ENCODE data around the gene PXDN.
"Not testable (repeated sequence)": the region's sequence is repeated elsewhere in the genome, so short reads cannot be mapped to it uniquely, and the experiment has no call there.

Gene PXDN

DNA sequence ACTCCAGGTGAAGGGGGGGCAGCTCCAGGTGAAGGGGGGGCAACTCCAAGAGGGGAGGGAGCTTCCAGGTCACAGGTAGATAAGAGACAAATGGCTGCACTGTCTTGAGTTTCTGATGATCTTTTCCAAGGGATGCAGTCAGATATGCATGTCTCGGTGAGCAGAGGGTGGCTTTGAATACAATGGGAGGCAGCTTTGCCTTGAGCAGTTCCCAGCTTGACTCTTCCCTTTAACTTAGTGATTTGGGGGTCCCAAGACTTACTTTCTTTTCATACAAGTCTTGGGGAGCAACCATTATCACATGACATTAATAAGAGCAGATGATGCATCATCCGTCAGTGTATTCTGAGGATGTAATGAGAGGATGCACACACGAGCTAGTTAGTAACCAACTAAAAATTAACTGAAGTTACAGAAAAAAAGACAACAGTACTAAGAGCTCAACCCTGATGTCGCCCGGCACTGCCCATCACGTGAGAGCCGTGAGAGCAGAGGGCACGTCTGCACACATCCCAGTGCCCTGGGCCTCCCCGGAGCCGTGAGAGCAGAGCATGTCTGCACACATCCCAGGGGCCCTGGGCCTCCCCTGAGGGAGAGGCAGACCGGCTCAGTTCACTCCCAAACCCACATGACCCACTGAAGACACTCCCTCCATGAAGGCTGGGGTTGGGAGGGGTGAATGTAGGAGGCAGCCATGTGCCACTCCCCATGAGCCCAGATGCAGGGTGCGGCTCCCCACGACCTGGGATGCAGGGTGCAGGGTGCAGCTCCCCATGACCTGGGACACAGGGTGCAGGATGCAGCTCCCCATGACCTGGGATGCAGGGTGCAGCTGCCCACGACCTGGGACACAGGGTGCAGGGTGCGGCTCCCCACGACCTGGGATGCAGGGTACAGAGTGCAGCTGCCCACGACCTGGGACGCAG lies 39.4 kb downstream of the PXDN start:
- no peak for DNase-seq (ENCODE audit: low read depth in 2 of 2, low spot score in 1 of 2)

DNA sequence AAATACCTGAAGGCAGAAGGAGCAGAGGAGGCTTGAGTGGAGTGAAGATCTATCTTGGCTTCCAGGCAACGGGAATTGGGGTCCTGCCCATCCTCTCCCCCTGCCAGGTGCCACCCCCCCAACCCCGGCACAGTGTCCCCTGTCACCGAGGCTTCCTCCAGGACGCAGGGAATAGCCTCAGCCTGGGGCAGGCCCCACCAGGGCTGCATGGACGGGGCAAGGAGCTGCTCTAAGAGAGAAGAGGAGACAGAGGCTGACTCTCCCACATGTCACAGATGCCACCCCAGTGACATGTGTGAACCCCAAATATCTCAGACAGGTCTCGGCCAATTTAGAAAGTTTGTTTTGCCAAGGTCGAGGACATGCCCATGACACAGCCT lies 42.1 kb downstream of the PXDN start:
- no peak for DNase-seq (ENCODE audit: low read depth in 2 of 2, low spot score in 1 of 2)

DNA sequence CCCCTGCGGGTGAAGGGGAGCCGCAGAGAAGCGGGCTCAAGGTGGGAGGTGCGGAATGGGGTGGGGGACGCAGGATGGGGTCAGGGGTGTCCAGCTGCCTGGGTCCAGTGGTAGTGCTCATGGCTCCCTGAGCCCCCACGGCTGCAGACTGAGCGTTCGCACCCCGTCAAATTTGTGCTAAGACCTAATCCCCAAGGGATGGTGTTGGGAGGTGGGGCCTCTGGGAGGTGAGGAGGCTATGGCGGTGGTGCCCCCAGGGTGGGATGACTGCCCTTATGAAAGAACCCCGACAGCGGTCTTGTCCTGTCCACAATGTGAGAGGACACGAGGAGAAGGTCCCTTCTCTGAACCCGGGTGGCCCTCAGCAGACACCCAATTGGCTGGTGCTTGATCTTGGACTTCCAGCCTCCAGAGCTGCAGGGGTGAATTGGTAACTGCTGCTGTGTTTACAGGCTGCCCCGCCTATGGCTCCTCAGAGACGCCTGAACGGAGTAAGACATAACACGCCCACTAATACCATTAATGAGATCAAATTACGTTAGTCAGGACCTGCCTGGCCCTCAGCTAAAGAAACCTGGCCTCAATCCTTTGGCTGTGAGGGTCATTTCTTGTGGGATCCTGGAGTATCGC lies 42.6 kb downstream of the PXDN start:
- no peak for DNase-seq (ENCODE audit: low read depth in 2 of 2, low spot score in 1 of 2)

DNA sequence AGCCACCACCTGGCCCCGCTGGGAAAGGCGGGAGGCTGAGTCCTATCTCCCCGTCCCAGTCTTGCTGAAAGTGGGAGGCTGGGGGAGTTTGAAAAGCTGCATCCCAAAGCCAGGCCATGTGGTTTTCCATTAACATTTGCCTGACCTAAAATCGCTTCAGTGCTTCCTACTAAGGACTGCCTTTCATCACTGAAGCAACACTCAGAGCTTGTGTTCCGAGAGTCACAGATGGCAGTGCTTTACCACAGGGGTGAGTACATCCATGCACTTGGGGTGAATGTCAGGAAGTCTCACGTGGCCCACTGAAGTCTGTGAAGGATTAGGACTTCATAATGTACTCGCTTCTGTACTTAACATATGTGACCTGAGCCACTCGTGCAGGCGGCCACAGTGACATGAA lies 43.3 kb downstream of the PXDN start:
- DNase-seq (ENCODE audit: low read depth in 2 of 2, low spot score in 1 of 2): no peak

DNA sequence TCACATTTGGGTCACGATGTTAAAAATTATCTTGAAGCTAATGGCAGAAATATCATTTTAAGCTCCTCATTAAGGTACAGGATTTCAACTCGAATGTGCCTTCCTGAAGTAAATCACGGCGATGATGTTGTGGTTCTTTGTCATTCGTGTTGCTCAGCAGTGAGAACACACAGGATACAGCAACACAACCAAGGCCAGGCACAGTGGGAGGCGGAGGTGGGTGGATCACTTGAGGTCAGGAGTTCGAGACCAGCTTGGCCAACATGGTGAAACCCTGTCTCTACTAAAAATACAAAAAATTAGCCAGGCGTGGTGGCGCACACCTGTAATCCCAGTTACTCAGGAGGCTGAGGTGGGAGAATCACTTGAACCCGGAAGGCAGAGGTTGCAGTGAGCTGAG lies 43.9 kb downstream of the PXDN start:
- DNase-seq (ENCODE audit: low read depth in 2 of 2, low spot score in 1 of 2): not testable (repeated sequence)

DNA sequence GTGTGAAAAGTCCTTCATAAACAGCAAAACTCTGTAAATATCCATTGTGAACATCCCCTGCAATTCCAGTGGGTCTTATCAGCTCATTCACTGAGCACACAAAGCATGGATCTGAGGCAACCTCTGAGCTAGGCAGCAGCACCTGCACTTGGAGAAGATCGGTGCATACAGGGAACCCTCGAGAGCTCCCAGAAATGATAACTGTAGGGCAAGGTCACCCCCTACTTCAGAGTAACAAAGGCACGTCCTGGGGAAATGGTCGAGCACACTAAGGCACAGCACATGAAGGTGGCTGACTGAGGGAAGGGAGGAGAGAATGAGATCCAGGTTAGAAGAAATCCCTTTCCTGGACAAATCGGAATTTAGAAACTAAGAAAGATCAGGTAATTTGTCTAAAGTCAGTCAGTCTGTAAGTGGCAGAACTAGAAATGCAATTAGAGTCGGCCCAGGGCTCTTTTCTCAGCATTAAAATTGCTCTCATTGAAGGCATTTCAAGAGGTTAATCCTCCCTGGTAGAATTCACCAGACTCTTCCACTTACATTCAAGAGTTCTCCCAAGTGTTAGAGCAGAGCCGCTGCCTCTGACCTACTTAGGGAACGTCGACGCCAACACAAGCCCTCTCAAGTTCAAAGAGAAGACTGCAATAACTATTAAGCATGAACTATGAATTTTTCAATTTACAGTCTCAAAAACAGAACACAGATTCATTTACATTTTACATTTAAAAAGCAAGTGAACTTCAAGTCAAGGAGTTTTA lies 45.9 kb downstream of the PXDN start:
- DNase-seq (ENCODE audit: low read depth in 2 of 2, low spot score in 1 of 2): no peak

DNA sequence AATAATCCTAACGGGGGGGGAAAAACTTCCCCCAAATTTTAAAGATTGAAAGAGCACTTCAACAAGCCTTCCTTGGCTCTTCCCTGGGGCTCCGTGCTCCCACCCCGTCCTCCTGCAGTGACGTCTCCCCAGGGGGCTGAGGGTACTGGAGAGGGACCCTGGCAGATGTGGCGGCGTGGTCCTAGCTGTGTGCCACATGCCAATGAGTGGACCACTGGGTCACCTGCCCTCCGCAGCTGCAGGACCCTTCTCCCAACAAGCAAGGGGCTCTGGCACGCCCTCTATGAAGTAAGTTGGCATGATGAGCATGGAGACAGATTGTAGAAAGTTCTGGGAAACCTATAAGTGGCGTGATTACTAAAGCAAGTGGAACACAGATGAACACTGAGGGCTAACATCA lies 46.7 kb downstream of the PXDN start:
- no peak for DNase-seq (ENCODE audit: low read depth in 2 of 2, low spot score in 1 of 2)

DNA sequence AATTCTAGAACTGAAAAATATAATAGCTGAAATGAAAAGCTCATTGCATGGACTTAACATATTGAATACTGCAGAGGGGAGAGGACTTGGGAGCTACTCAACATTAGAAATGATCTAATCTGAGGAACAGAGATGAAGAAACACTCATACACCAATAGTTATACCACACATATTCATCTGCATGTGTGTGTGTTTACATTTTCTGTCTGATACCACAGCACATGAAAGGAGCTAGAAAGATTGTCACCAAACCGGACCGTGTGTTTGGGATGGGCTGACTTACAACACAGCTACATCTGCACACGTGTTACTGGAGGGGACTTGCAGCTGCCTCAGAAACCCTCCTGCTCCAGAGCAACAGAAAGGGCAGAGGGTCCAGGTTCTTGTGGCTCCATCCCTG lies 47.8 kb downstream of the PXDN start:
- no peak for DNase-seq (ENCODE audit: low read depth in 2 of 2, low spot score in 1 of 2)

DNA sequence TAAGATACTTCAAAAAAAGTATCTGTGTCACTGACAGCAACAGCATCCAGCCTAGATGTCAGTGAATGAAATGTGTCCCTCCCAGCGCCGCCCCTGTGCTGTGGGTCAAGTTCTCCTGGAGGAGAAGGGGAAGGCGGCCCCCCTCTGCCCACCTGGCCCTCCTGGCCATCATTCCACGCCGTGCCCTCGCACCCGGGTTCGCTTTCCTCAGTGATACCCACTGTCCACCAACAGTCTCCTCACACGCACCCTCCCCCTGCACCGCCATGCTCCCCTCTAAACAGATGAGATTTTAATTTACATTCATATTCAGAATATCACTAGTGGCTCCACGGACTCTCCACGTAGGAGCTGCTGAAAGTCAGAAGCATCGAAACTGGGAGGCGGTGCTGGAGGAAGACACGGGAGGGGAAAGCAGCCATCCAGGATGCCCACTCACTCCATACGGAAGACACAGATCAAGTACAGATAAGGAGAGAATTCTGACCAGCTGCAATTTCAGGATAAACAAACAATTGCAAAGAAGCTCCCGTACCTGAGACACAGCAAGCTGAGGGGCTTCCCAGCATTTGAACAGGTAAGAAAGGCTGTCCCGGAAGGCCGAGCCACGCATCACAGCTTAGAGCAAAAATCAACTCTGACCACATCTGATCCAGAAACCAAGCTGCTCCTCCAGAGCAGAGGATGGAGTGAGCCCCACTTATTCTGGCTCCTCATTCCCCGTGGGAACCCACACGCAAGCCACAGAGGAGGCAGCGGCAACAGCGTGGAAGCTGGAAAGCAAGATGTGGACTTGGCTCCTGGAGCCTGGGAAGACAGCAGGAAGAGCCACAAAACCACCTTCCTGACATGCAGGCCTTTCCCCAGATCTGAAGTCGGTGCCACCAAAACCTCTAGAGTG lies 49.7 kb downstream of the PXDN start:
- DNase-seq (ENCODE audit: low read depth in 2 of 2, low spot score in 1 of 2): no peak

DNA sequence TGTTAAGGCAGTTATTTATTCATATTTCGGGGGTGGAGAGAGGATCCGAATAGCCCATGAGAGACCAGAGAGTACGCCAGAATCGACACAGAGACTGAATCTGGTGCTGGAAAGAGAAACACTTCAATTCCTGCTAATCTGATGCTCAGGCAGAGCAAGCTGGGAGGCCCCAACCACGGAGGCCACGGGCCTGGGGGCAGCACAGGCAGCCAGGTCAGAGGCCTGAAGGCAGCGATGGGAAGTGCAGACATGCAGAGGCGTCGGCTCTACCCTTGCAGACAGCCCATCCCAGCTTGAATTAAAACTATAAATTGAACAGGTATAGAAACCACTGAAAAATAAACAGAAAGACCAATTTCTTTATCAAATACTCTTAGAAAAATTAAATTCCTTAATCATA lies 50.6 kb downstream of the PXDN start:
- no peak for DNase-seq (ENCODE audit: low read depth in 2 of 2, low spot score in 1 of 2)

DNA sequence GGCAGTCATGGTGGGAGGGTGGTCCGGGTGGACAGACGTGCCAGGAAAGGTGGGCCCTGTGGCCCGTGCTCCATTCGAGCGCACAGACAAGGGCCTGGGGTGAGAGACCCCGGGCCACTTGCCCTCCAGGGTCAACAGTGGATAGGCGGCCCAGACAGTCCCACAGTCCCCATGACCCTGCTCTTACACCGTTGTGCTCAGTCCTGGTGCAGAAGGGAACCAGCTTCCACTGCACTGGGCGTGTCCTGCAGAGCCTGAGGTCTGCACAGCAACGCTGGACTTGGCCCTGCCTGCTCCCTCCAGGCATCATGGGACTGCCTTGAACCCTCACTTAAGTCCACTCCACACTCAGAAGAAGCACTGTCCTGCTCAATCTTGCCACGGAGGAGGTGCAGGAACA lies 52.0 kb downstream of the PXDN start:
- no peak for DNase-seq (ENCODE audit: low read depth in 2 of 2, low spot score in 1 of 2)

DNA sequence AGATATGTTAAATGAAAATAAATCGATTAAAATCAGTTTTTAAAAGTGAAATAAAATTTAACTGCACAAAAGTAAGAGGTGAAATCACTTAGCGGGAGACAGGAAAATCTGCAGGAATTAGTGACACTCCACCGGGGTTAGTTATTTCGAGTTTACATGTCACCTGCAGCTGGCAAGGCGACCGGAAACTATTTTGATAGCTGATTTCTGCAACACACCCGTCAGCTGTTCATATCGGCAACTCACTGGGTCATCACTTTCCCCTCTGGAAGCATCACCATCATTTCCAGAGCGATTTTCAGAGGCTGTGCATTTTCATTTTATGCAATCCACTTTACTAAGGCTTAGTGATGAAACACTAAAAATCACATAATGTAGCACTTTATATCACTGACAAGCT lies 52.9 kb downstream of the PXDN start:
- DNase-seq (ENCODE audit: low read depth in 2 of 2, low spot score in 1 of 2): no peak

DNA sequence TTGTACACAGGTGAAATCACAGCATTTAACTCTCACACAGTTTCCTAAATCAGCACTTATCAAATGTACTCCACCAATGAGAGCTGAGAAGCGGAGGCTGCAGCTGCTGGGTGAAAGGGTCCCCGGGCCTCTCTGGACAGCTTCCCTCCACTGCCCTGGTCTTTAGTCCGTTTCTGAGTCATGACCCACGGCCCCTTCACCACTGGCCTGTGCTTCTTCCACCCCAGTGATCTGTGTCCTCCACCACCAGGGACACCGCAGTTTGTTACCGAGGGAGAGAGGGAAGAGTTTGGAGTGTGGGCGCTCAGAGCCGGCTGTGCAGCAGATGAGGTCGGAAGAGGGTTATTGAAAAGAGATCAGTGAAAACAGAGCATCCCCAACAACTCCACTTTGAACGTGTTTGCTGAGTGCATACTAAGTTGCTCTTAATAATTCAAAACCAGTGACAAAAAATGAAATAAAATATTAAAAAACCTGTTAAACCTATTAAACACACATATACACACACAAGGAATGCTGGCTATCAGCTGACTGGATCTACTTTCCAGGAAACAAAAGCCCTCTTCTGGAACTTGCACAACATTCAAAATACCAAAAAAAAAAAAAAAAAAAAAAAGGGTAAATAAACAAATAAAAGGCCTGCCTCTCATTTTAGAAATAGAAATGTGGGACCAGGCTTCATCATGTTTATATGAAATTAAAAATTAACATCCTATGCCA lies 54.1 kb downstream of the PXDN start:
- DNase-seq (ENCODE audit: low read depth in 2 of 2, low spot score in 1 of 2): no peak

DNA sequence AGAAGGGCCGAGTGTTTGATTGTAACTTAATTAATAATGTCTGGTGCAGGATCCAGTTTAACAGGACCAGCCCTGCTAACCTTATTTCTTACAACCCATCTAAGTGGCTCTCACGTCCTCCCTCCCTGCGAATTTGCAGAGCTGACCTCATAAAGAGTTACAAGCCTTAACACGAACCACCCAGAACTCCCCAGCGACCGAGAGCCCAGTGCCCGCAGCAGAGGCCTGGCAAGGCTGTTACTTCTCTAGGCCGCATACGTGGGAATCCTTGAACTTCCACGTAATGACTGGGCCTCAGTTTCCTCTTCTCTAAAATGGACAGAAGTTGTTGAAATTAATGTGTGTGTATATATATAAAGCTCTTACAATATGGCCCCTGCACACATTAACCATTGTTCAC lies 55.5 kb downstream of the PXDN start:
- DNase-seq (ENCODE audit: low read depth in 2 of 2, low spot score in 1 of 2): no peak

DNA sequence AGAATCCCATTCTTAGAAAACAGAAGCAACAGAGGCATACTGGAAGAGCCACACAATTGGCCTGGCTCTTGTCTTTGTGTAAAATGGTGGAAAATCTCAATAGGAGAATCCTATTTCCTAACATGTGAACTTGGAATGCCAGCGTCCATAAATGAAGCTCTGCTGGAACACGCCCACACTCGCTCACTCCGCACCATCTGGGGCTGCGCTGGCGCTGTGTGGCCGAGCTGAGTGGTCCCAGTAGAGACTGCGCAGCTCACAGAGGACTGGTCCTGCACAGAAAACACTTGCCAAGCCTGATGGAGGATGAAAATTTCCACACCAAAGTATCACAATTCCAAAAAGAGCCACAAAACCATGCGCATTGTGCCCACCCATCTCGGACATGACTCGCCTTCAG lies 56.2 kb downstream of the PXDN start:
- no peak for DNase-seq (ENCODE audit: low read depth in 2 of 2, low spot score in 1 of 2)

DNA sequence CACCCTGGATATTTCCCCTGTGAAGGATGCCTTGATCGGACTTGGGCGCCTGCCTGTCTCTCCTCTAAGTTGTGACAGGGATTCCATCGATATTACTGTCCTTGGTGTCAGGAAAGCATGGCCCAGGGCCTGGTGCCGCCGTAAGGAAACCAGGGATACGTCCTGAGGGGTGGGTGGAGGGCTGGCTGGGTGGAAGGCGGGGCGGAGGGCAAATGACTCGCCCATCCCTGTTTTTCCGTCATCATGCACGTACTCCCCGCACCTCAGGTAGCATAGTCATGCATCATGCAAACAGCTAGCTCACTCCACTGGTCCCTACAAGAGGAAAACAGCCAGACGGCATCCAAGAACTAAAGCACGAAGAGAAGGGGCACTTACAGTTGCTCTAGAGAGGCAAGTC lies 57.1 kb downstream of the PXDN start:
- no peak for DNase-seq (ENCODE audit: low read depth in 2 of 2, low spot score in 1 of 2)

DNA sequence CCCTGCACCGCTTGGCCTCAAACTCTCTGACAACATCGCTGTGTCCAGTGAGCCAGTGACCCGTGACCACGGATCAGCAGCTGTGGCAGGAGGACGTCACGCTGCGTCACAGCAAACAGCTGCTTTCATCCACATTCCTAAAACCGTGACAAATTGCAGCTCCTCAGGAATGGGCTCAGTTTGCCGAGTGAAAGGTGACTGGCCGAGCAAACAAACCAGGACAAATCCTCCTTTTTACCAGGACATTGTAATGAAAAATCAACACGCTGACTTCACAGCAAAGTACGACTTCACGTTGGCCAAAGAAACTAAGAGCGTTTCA lies 57.6 kb downstream of the PXDN start:
- DNase-seq (ENCODE audit: low read depth in 2 of 2, low spot score in 1 of 2): no peak

DNA sequence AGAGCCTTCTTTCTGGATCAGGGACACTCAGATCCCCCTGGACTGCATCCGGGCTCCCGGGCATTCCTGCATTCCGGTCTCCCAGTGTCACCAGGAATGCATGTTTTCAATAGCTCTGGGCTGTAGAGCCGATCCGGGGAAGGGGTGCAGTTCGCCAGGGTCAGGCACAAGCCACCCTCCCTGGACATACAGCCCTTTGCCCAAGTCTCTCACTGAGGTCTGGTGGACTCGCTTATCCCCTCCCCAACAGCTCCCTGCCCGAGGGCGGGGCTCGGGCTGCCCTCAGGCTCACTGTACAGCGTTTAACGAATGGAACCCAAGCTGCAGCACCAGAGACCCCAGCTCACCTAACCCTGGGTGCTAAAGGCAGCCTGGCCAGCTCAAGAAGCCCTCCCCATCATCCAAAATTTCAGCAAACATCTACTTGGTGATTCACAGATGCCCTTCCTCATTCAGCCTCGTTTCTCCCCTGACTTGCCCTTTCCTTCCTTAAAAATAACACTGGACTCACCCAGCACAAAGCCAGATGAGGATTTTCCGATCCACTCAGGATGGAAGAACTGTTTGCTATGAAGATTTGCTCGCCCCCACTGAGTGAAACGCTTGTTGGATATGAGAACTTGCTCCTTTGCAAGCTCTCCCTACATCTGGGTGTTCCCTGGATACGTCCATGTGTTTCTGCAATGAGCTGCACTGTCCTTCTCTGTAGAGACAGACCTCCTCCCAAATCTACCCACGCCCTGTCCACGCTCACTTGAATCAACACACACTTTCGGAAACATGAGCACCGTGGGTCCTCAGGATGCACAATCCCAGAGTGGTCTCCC lies 58.1 kb downstream of the PXDN start:
- DNase-seq (ENCODE audit: low read depth in 2 of 2, low spot score in 1 of 2): no peak

DNA sequence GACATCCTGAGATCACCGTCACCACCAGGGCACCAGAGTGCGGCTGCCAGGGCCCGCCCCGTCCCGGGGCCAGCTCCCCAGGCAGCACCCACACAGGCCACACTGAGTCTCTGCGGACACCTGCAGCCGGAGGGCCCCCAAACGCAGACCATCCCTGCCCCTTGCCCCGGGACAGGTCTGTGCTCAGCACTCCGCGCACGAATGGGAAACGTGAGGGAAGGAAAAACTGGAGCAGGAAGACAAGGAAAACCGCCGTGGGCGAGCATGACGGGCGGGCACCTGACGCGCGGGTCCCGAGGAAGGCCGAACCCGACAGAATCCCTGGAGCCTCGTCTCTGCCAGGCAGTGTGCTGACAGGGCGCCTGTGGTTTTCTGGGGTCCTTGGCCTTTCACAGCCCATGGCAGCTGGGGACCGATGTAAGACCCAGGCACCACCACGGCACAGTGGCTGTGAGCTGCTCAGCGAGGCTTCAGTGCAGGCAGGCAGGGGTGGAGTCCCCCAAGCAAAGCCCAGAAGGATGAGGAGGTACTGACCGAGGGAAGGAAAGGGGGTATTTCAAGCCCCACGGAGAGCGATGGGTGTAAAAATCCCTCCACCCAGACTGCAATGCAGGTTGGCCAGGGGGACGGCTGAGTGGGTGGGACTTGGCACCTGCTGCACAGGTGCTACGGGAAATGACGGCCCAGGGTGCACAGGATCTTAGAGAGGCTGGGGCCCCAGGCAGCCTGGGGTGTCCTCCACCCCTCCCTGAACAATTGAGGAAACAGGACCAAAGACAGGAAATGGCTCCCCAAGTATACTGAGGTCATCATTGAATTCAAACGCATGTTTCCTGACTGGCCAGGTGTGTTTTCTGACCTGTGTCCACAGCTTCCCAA lies 59.0 kb downstream of the PXDN start:
- no peak for DNase-seq (ENCODE audit: low read depth in 2 of 2, low spot score in 1 of 2)

Data from stimulated activated CD8-positive, alpha-beta memory T cell treated with anti-CD3 and anti-CD28 coated beads, Interleukin-4, amount 100 ng/mL, for 1 hour (primary cell).